Natural killer cell (primary cell): ENCODE results near the gene ABCG1. TPM values are rescaled to one million over a fixed set of nuclear protein-coding genes. Genes with fewer than 3 reads are reported as not detected.

ENCODE experiments used
- ATAC-seq, 3 donors: fragments of 150-1000 bp in 2 of 3; fragments of 200-7000 bp in 1 of 3; cut with Tn5 transposase; 1 replicate in 1 of 3; 2 replicates in 2 of 3; pipeline ENCODE4 v1.10.0; 2021; ENCODE audit warnings: mild to moderate bottlenecking in 2 of 3, moderate library complexity in 2 of 3
- DNase-seq, 2 donors: peaks; one replicate each; pipeline versions ENCODE4 v3.0.0 to v3.0.0-alpha.2; 2013 to 2021; ENCODE audit warnings: mixed read lengths in 1 of 2
- H3K27ac ChIP-seq: one replicate; pipeline ENCODE4 v1.5.1; 2013; ENCODE audit warnings: mild to moderate bottlenecking, low read length
- H3K27me3 ChIP-seq: one replicate; pipeline ENCODE4 v1.6.1; 2013; ENCODE audit warnings: low read length; ENCODE audit not compliant: control insufficient read depth, insufficient read depth
- H3K36me3 ChIP-seq: one replicate; pipeline ENCODE4 v1.6.1; 2013; ENCODE audit warnings: low read length; ENCODE audit not compliant: control insufficient read depth, insufficient read depth
- H3K4me1 ChIP-seq: one replicate; pipeline ENCODE4 v1.6.1; 2013; ENCODE audit warnings: low read length; ENCODE audit not compliant: control insufficient read depth, insufficient read depth
- H3K4me3 ChIP-seq: one replicate; pipeline ENCODE4 v1.5.1; 2013; ENCODE audit warnings: low read length
- H3K9me3 ChIP-seq: one replicate; pipeline ENCODE4 v1.6.1; 2013; ENCODE audit warnings: low read length; ENCODE audit not compliant: control insufficient read depth, insufficient read depth
- H3K27ac Mint-ChIP-seq, 2 donors: one replicate each; pipeline ENCODE4 v1.8.0; 2022; ENCODE audit warnings: mild to moderate bottlenecking in 2 of 2, mixed read lengths in 2 of 2, moderate library complexity in 1 of 2
- H3K27me3 Mint-ChIP-seq, 2 donors: one replicate each; pipeline ENCODE4 v1.8.0; 2022; ENCODE audit warnings: low read depth in 2 of 2, mixed read lengths in 2 of 2
- H3K36me3 Mint-ChIP-seq: one replicate; pipeline ENCODE4 v1.8.0; 2022; ENCODE audit warnings: mixed read lengths
- H3K4me1 Mint-ChIP-seq, 2 donors: one replicate each; pipeline ENCODE4 v1.8.0; 2022; ENCODE audit warnings: mixed read lengths in 2 of 2
- H3K4me3 Mint-ChIP-seq: one replicate; pipeline ENCODE4 v1.8.0; 2022; ENCODE audit warnings: mild to moderate bottlenecking, moderate library complexity, mixed read lengths
- H3K9me3 Mint-ChIP-seq, 2 donors: one replicate each; pipeline ENCODE4 v1.8.0; 2022; ENCODE audit warnings: mixed read lengths in 2 of 2
- CTCF ChIP-seq: fragments of 200-600 bp; IDR thresholded peaks from one replicate; pipeline ENCODE4 v1.8.0; 2022; ENCODE audit warnings: antibody characterized with exemption
- WGBS: methylation state at CpG from one replicate; pipeline ENCODE4 v1.1.7; 2013; ENCODE audit warnings: missing lambda C conversion rate; ENCODE audit not compliant: insufficient coverage; 5-methylcytosine and 5-hydroxymethylcytosine counted together
- intact Hi-C: fragments of 100-400 bp; cut with micrococcal nuclease; formaldehyde crosslinking; loops from one replicate; pipeline ENCODE4 v1.14.2; 2022
- total RNA-seq, 4 donors: library from RNA; stranded (reverse); fragments of 120-200 nt in 1 of 4; gene quantifications; one replicate each; pipeline versions ENCODE4 v1.2.3 to v1.2.4, GENCODE V29; 2013 to 2022

The ABCG1 gene
- total RNA-seq, 3 donors from 2014 or later (not counting 1 experiment from before 2014, with no cell fraction given) = 10.4 to 14.7 (median 13.8) TPM

- no peaks in the 10 kb centered on the region for H3K27me3 ChIP-seq
- peaks cover 9 to 10% of the 10 kb centered on the region in 2 donors for H3K4me1 Mint-ChIP-seq
- intact Hi-C loops = no loop called here
- no peak overlapping the region for H3K4me3 Mint-ChIP-seq
- peaks cover 23 to 38% of the 10 kb centered on the region in 2 donors for H3K27me3 Mint-ChIP-seq
- no peaks in the 10 kb centered on the region for H3K36me3 Mint-ChIP-seq
- no peak overlapping the region for H3K4me3 ChIP-seq
- no peak for TF ChIP-seq CTCF
- no peaks in the 10 kb centered on the region for H3K9me3 ChIP-seq
- no peak for ATAC-seq
- no peak for DNase-seq
- H3K4me1 ChIP-seq = peaks cover 16% of the 10 kb centered on the region
- H3K9me3 Mint-ChIP-seq = no peaks in the 10 kb centered on the region
- WGBS = 93% methylated on average over 4 of the region's 4 CpGs
- H3K27ac ChIP-seq = no peak overlapping the region
- no peak overlapping the region for H3K27ac Mint-ChIP-seq
- H3K36me3 ChIP-seq = no peaks in the 10 kb centered on the region
Observed at GRCh38 chr21:42321845-42322244, 102.9 kb downstream of the ABCG1 start.

GRCh38 chr21:42324896-42325295 is 106.0 kb downstream of the ABCG1 start:
- no peaks in the 10 kb centered on the region for H3K36me3 Mint-ChIP-seq
- H3K4me1 Mint-ChIP-seq = peaks cover 0 to 3% of the 10 kb centered on the region in 2 donors
- no peaks in the 10 kb centered on the region for H3K9me3 ChIP-seq
- DNase-seq = no peak
- no peak for TF ChIP-seq CTCF
- H3K9me3 Mint-ChIP-seq = no peaks in the 10 kb centered on the region
- H3K4me1 ChIP-seq = peaks cover 4% of the 10 kb centered on the region
- H3K4me3 ChIP-seq = no peak overlapping the region
- no peak overlapping the region for H3K27ac Mint-ChIP-seq
- no peaks in the 10 kb centered on the region for H3K36me3 ChIP-seq
- no peak overlapping the region for H3K4me3 Mint-ChIP-seq
- peaks cover 28 to 45% of the 10 kb centered on the region in 2 donors for H3K27me3 Mint-ChIP-seq
- H3K27ac ChIP-seq = no peak overlapping the region
- H3K27me3 ChIP-seq = no peaks in the 10 kb centered on the region
- 90% methylated on average over 6 of the region's 6 CpGs for WGBS
- intact Hi-C loops = no loop called here
- ATAC-seq = no peak

GRCh38 chr21:42330380-42331371 is 111.7 kb downstream of the ABCG1 start:
- intact Hi-C loops = loop anchor here (10.0 kb wide), 1 partner anchor 194 kb away; no protein-coding TSS in a partner anchor
- no peak for TF ChIP-seq CTCF
- H3K4me1 ChIP-seq = no peaks in the 10 kb centered on the region
- no peak overlapping the region for H3K4me3 ChIP-seq
- H3K27ac Mint-ChIP-seq = no peak overlapping the region
- H3K27ac ChIP-seq = no peak overlapping the region
- H3K27me3 Mint-ChIP-seq = peaks cover 26 to 56% of the 10 kb centered on the region in 2 donors
- no peaks in the 10 kb centered on the region for H3K9me3 ChIP-seq
- DNase-seq = no peak
- ATAC-seq = no peak
- peaks cover 15% of the 10 kb centered on the region for H3K36me3 Mint-ChIP-seq
- no peaks in the 10 kb centered on the region for H3K36me3 ChIP-seq
- no peaks in the 10 kb centered on the region for H3K27me3 ChIP-seq
- peaks cover 0 to 7% of the 10 kb centered on the region in 2 donors for H3K9me3 Mint-ChIP-seq
- no CpG with 5 or more reads among the region's 4 CpGs for WGBS
- H3K4me1 Mint-ChIP-seq = no peaks in the 10 kb centered on the region
- no peak overlapping the region for H3K4me3 Mint-ChIP-seq
